Superior temporal gyrus (tissue), 1 donor: ENCODE results near the gene PTCH2.
A peak's percentile ranks its signal among the peaks of the same experiment; 100 is the strongest.

Source experiments
- DNase-seq: peaks from one replicate; pipeline ENCODE4 v3.0.0-alpha.2; 2016; ENCODE audit errors: extremely low spot score

The PTCH2 gene

GRCh38 chr1:44784094-44785028 is 58.7 kb downstream of the PTCH2 start:
- DNase-seq: no peak

- no peak for DNase-seq
These were observed 59.4 kb downstream of the PTCH2 start for GRCh38 chr1:44783697-44784093.

DNA sequence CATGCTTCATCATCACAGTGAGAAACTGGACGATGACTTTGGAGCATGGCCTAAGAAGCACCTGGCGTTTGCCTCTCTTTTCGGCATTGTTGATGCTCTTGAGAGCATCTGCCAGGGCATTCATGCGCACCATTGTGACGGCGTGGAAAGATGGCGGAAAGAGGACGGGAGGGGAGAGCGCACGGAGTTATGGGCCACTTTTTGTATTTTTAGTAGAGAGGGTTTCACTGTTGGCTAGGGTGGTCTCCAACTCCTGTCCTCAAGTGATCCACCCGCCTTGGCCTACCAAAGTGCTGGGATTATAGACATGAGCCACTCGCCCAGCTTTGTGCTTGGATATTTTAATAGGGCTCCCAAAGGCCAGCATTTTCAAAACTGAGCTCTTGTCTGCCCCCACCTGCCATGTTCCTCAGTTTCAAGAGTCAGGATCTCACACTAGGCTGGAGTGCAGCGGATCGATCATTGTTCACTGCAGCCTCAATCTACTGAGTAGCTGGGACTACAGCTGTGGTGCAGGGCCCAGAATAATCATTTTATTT is 62.4 kb downstream of the PTCH2 start:
- no peak for DNase-seq

GRCh38 chr1:44778705-44779576 is 64.1 kb downstream of the PTCH2 start:
- DNase-seq: no peak

DNA sequence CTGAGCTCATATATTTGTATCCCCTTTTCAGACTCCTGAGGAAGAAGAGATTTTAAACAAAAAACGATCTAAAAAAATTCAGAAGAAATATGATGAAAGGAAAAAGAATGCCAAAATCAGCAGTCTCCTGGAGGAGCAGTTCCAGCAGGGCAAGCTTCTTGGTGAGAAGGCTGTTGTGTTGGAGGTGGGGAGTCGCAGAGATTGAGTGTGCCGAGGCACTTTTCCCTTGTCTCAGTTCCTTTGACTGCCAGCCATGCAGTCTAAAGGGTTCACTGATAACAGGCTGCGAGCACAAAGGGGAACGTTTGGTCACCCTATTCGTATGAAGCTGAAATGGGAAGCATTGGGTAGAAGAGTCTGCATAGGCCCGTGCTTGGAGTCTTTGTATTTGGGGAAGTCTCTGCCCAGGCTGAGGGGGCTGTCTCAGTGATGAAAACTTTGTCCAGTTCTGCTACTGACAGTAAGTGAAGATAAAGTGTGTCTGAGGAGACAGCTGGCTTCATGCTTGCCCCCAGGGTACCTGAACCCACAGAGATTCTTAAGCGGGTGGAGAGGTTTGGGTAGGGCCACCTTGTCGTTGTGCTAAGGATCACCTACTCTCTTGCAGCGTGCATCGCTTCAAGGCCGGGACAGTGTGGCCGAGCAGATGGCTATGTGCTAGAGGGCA is 65.0 kb downstream of the PTCH2 start:
- no peak for DNase-seq

DNA sequence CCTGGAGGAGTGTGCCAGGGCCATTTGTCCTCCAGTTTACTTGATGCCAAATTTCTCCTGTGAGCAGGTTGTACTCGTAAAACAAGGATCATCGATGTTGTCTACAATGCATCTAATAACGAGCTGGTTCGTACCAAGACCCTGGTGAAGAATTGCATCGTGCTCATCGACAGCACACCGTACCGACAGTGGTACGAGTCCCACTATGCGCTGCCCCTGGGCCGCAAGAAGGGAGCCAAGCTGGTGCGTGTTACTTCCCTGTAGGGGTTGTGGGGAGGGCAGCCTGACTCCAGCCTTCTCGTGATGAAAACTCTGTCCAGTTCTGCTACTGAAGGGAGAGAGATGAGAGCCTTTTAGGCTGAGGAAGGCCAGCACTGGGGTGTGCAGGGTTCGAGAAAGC is 65.5 kb downstream of the PTCH2 start:
- no peak for DNase-seq

DNA sequence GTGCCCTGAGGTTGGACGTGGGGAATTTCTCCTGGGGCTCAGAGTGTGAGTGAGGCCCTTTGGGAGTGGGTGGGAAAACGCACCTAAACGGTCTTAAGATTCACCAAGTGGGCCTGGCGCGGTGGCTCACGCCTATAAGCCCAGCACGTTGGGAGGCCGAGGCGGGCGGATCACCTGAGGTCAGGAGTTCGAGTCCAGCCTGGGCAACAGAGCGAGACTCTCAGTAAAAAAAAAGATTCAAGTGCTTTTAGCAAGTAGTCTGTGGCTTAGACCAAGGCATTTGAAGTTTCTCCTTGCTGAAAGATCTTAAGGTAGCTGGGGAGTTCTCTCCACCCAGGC is 66.4 kb downstream of the PTCH2 start:
- no peak for DNase-seq

DNA sequence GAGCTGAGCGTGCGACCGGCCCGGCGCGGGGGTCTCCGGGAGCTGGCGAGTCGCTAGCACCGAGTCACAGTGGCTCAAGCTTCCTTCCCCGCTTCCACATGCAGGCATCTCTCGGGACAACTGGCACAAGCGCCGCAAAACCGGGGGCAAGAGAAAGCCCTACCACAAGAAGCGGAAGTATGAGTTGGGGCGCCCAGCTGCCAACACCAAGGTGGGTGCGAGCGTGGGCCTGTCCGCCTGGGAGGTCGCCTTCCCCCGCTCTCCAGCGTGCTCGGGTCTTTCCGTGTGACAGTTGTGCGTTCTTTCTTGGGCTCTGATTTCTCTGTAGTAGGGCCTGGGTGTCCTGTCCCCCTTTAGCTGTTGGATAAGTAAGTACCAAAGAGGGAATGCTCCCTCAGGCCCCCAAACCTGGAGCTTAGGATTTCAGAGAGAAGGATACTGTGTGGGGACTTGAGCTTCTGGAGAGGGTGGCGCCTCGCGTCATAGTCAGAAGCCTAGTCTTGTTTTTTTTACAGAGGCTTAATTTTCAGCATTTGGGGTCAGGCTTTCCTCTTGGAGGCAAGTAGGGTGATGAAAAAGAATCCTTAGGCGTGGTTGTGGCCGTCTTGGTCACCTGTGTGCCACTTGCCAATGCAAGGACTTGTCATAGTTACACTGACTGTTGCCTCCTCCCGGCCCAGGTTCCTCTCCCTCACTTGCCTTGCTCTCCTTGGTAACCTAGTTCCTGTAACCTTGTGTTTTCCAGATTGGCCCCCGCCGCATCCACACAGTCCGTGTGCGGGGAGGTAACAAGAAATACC is 66.9 kb downstream of the PTCH2 start:
- DNase-seq: no peak

GRCh38 chr1:44775078-44775929 is 67.7 kb downstream of the PTCH2 start, which contains the start of gene RPS8:
Gene RPS8, plus strand, starts transcription at chr1:44775540. Its CDS starts 57 bp downstream, at chr1:44775597.
- DNase-seq: peak; percentile 99
